Keratinocyte (primary cell): ENCODE results near the gene RHOXF1. TPM values are rescaled to one million over a fixed set of nuclear protein-coding genes. Genes with fewer than 3 reads are reported as not detected.
"Not testable (repeated sequence)": the region's sequence is repeated elsewhere in the genome, so short reads cannot be mapped to it uniquely, and the experiment has no call there.

Experiments
- DNase-seq: peaks from one replicate; pipeline ENCODE4 v3.0.0-alpha.2; 2011; ENCODE audit warnings: low read depth, missing footprints, low spot score
- FAIRE-seq: peaks from 2 replicates; lab custom pipeline; 2011; peaks lifted over from hg19 to GRCh38; lab: Jason Lieb, UNC
- H2AFZ ChIP-seq: 2 replicates; pipeline ENCODE4 v1.6.0; 2012; ENCODE audit warnings: low read length, control low read depth, inconsistent platforms; ENCODE audit not compliant: control insufficient read depth
- H3K27ac ChIP-seq: 2 replicates; pipeline ENCODE4 v1.5.1; 2011; ENCODE audit warnings: low read length; ENCODE audit not compliant: control insufficient read depth, insufficient read depth
- H3K27me3 ChIP-seq: 3 replicates; pipeline ENCODE4 v1.6.0; 2011; ENCODE audit warnings: low read length; ENCODE audit not compliant: control insufficient read depth, insufficient read depth; ENCODE audit errors: extremely low read depth
- H3K36me3 ChIP-seq, 2 experiments: 2 replicates in 1 of 2; 3 replicates in 1 of 2; pipeline ENCODE4 v1.5.1; 2011; ENCODE audit warnings: low read length in 2 of 2, mild to moderate bottlenecking in 1 of 2; ENCODE audit not compliant: control insufficient read depth in 2 of 2, insufficient read depth in 2 of 2; ENCODE audit errors: extremely low read depth in 1 of 2
- H3K4me1 ChIP-seq: 3 replicates; pipeline ENCODE4 v1.5.1; 2011; ENCODE audit warnings: low read length; ENCODE audit not compliant: control insufficient read depth, insufficient read depth; ENCODE audit errors: extremely low read depth
- H3K4me2 ChIP-seq: 3 replicates; pipeline ENCODE4 v1.6.0; 2011; ENCODE audit warnings: low read depth, low read length; ENCODE audit not compliant: control insufficient read depth, insufficient read depth; ENCODE audit errors: extremely low read depth
- H3K4me3 ChIP-seq, 3 experiments: fragments of 200-600 bp in 1 of 3; sonication (generic) in 1 of 3; 2 replicates in 2 of 3; 3 replicates in 1 of 3; pipeline ENCODE4 v1.5.1; 2011 to 2016; ENCODE audit warnings: low read length in 3 of 3, mild to moderate bottlenecking in 3 of 3, control low read depth in 2 of 3, inconsistent platforms in 1 of 3, low read depth in 1 of 3, mixed read lengths in 1 of 3, mixed run types in 1 of 3, moderate library complexity in 1 of 3; ENCODE audit not compliant: control insufficient read depth in 2 of 3, insufficient read depth in 2 of 3; ENCODE audit errors: extremely low read depth in 1 of 3
- H3K79me2 ChIP-seq: 2 replicates; pipeline ENCODE4 v1.6.0; 2012; ENCODE audit warnings: low read length; ENCODE audit not compliant: control insufficient read depth, insufficient read depth
- H3K9ac ChIP-seq: 3 replicates; pipeline ENCODE4 v1.6.0; 2011; ENCODE audit warnings: low read length; ENCODE audit not compliant: control insufficient read depth, insufficient read depth; ENCODE audit errors: extremely low read depth
- H3K9me1 ChIP-seq: 3 replicates; pipeline ENCODE4 v1.6.0; 2011; ENCODE audit warnings: low read length; ENCODE audit not compliant: control insufficient read depth, insufficient read depth; ENCODE audit errors: extremely low read depth
- H3K9me3 ChIP-seq: 2 replicates; pipeline ENCODE4 v1.5.1; 2012; ENCODE audit warnings: low read depth, low read length; ENCODE audit not compliant: control insufficient read depth
- H4K20me1 ChIP-seq: 3 replicates; pipeline ENCODE4 v1.6.0; 2011; ENCODE audit warnings: low read length; ENCODE audit not compliant: control insufficient read depth, insufficient read depth; ENCODE audit errors: extremely low read depth
- CTCF ChIP-seq, 3 experiments: IDR thresholded peaks in 1 of 3; conservative IDR thresholded peaks in 1 of 3; optimal IDR thresholded peaks in 1 of 3; 2 replicates in 2 of 3; 3 replicates in 1 of 3; pipeline versions ENCODE3 to v1.5.1; 2011; ENCODE audit warnings: low read length in 3 of 3, mild to moderate bottlenecking in 3 of 3, moderate library complexity in 2 of 3, control low read depth in 1 of 3, inconsistent platforms in 1 of 3; ENCODE audit not compliant: insufficient read depth in 2 of 3; ENCODE audit errors: extremely low read depth in 1 of 3
- EZH2 ChIP-seq: IDR thresholded peaks from one replicate; pipeline ENCODE4 v1.6.1; 2012; ENCODE audit warnings: inconsistent platforms, mild to moderate bottlenecking, low read length, moderate library complexity
- dilution Hi-C: fragments of 300-500 bp; cut with MboI; formaldehyde crosslinking; loops from one replicate; pipeline ENCODE4 v1.7.0; 2020; ENCODE audit warnings: low sequenced_read_pairs; ENCODE audit not compliant: extremely low pct_ligation_motif_present
- polyA plus RNA-seq, 5 experiments: library from polyadenylated mRNA; depleted of rRNA in 3 of 5; stranded (reverse) in 3 of 5; stranded (forward) in 1 of 5; unstranded in 1 of 5; fragments of >200 nt; gene quantifications; 1 replicate in 1 of 5; 2 replicates in 3 of 5; 3 replicates in 1 of 5; pipeline versions ENCODE4 v1.2.1 to v1.2.3, GENCODE V29; 2011 to 2012; ENCODE audit warnings: missing spikeins in 2 of 5, low read depth in 1 of 5, low replicate concordance in 1 of 5

RHOXF1 gene
- polyA plus RNA-seq, 1 donor (not counting 4 experiments of a cell fraction or from before 2014, with no cell fraction given), result not detected

- H3K4me1 ChIP-seq, result no peaks in the 10 kb centered on the region
- FAIRE-seq (no peak), DNase-seq (no peak)
- H3K27me3 ChIP-seq, result no peaks in the 10 kb centered on the region
- no peak overlapping the region for H3K4me2 ChIP-seq
- dilution Hi-C loops, result no loop called here
- no peak overlapping the region for H3K27ac ChIP-seq
- no peaks in the 10 kb centered on the region for H4K20me1 ChIP-seq
- no peaks in the 10 kb centered on the region for H3K36me3 ChIP-seq
- H3K4me3 ChIP-seq, result no peak overlapping the region
- no peaks in the 10 kb centered on the region for H3K79me2 ChIP-seq
- H2AFZ ChIP-seq, result no peak overlapping the region
- no peaks in the 10 kb centered on the region for H3K9me3 ChIP-seq
- TF ChIP-seq CTCF (optimal IDR thresholded peaks at IDR 0.05 in 1 of 3, IDR thresholded peaks at IDR 0.05 in 1 of 3, conservative IDR thresholded peaks at IDR 0.05 in 1 of 3; ENCODE audit: extremely low read depth in 1 of 3, insufficient read depth in 2 of 3, low read length in 3 of 3) (no peak), EZH2 (no peak)
- no peaks in the 10 kb centered on the region for H3K9me1 ChIP-seq
- no peak overlapping the region for H3K9ac ChIP-seq
These were observed 6.3 kb downstream of the RHOXF1 start for GRCh38 chrX:120109378-120109777.

- H2AFZ ChIP-seq, H3K27ac ChIP-seq, FAIRE-seq, dilution Hi-C loops, H3K9me1 ChIP-seq, H3K27me3 ChIP-seq, DNase-seq, H3K4me1 ChIP-seq, H3K36me3 ChIP-seq, H4K20me1 ChIP-seq, H3K4me3 ChIP-seq, H3K9me3 ChIP-seq, H3K9ac ChIP-seq, H3K79me2 ChIP-seq, H3K4me2 ChIP-seq: not testable (repeated sequence)
These were observed 11.0 kb downstream of the RHOXF1 start for GRCh38 chrX:120104707-120105106.

- DNase-seq, H3K36me3 ChIP-seq, dilution Hi-C loops, H2AFZ ChIP-seq, H3K4me2 ChIP-seq, H3K9me1 ChIP-seq, H3K4me3 ChIP-seq, H3K9me3 ChIP-seq, H3K27me3 ChIP-seq, FAIRE-seq, H3K9ac ChIP-seq, H3K4me1 ChIP-seq, H3K27ac ChIP-seq, H3K79me2 ChIP-seq, H4K20me1 ChIP-seq: not testable (repeated sequence)
These were observed 14.7 kb downstream of the RHOXF1 start for GRCh38 chrX:120101057-120101456.
